ENCODE results near the gene CRIM1. TPM values are rescaled to one million over a fixed set of nuclear protein-coding genes. Genes with fewer than 3 reads are reported as not detected.

Gene CRIM1
- total RNA-seq, 1 experiment from 2014 or later = 95.4 TPM

DNA sequence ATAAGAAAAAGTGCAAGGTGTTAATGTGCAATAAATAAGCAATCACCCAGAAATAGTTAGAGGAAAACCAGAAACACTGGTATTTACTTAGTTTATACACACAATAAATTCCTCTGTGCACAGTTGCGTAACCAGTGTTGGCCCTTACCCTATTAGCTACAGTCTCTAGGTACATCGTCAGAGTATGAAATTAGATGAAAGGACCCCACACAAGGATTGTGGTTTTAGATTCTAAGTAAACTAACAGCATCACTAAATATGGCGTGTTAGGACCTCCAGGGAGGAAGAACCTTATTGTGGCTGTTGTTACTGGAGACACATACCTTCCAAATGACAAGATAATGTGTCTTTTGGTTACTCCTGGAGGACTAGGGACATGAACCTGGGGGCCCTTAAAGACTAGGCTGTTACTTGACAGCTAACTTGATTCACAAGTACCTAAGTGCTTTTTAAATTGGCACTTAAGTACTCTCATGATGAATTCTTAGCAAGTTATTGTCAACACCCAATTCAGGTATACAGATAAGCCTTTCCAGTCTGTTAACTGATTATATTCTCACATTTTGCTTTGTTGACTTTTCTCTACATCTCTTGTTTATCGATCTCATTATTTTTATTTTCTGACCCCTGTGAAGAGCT, 127.1 kb downstream of the CRIM1 start:
- DNase-seq (ENCODE audit: low read depth) = peak; percentile 49

DNA sequence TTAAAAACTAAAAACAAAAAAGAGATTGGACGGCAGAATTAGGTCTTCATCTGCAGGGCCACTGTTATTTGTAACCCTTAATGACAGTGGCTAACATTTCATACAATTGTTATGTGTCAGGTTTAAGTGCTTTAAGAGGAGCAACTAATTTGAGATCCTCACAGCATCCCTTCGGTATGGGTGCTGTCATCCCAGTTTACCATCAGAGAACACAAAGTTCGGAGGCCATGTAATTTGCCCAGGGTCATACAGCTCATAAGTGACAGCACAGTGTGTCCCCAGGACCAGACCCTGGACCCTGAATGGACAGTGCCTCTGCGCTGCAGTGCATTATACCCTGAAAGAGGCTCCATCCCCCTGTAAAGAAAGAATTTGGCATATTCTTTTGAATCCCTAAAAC, 127.7 kb downstream of the CRIM1 start:
- no peak for DNase-seq (ENCODE audit: low read depth)

DNA sequence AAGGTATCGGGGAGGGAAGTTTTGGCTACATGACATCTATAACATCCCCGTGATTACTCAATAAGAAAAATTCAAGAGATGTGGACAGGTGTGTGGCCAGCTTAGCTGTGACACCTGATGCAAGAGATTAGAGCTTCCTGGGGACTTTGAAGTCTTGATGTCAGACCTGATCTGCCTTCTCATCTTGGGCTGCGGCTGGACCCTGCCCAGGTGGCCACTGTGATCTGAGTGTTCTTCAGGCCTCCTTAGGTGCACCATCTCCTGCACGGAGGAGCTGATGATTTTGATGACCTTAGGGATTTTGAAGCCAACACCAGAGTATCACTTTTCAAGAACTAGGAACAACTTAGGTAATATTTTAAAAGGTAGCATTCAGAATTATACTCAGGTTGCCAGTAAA, 128.9 kb downstream of the CRIM1 start:
- DNase-seq (ENCODE audit: low read depth) = no peak

DNA sequence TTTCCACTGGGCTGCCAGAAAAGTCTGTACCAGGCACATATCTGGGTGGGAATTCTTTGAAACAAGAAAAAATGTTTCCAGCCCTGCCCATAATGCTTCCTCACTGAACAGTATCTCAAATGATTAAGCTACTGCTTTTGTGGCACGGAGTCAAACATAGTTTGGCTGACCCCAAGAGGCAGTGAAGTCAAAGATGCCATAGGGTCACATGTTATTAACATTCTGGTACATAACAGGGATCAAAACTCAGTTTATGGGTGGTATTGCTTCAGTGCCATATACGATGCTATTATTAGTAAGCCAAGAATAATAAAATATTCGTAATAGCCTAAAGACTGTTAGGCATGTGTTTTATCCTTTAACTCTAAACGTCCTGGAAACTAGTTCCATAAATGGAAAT, 129.9 kb downstream of the CRIM1 start:
- DNase-seq (ENCODE audit: low read depth) = peak; percentile 33

DNA sequence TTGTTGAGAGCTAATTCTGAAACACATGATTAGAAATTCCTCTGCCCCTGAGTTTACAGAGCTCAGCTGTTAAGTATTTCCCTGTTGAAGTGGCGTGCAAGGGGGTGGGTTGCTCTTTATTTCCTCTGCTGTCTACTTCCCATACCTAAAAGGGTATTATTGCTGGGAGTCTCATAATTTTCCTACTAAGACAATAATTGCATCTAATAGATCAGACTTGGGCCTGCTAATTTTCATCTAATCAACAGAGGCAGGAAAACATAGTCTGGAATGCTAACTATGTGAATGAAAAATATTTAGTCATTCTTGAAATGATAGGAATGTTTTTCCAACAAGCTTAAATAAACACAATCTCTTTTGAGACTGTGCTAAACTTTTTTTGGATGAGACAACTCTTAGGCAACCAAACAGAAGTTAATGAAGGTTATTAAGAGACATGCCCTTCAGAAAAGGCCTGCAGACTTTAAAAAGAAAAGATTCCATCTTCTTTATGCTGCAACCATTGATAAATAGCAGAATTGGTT, 131.0 kb downstream of the CRIM1 start:
- peak; percentile 41 for DNase-seq (ENCODE audit: low read depth)

DNA sequence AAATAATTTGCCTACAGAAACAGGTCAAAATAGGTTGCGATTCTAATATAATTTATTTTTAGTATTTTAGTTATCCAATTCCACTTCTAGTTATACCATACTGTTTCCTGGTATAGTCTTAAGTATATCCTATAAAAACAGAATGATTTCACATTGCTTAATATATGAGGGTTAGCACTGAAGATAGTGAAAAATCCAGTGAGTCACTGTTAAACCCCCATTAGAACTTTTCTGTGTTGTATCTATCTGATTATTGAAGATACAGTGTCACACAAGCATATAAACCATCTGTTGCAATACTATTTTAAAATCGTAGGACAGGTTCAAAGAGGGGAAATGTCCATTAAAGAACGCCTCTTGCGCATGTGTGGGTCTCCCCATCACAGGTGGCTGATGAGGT, 132.4 kb downstream of the CRIM1 start:
- no peak for DNase-seq (ENCODE audit: low read depth)

DNA sequence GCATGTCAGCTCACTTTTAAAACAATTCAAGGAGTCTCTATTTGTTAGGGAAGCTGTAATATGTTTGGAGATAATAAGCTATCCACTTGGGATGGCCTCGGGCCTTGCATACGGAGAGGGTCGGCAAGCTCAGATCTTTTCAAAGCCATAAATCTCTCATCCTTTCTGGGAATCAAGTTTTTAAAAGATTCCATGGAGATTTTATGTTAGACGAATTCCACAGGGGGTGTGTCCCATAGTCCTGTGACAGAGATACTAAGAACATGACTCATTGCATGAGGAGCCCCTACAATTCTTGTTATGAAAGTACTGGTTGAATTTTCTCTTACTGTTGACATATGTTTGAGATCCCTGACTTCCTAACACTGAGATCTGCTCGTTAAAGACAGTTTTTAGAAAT, 133.7 kb downstream of the CRIM1 start:
- peak; percentile 16 for DNase-seq (ENCODE audit: low read depth)

DNA sequence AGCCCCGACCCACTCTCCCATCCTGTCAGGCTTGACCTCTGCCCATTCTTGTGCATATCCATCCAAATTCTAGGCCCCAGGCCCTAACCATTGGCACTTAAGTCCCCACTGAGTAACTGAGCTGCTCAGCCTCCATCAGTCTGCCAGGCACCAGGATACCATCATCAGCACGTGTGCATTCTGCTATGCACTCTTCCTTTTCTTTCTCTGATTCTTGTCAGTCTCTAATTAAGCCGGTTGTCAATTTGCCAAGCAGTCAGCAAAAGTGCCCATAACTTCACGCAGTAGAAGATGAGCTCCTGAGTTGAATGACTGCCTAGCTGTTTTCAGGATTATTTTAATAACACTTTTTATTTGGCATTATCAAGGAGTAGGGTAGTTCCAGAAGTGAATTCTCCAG, 135.2 kb downstream of the CRIM1 start:
- DNase-seq (ENCODE audit: low read depth) = no peak

DNA sequence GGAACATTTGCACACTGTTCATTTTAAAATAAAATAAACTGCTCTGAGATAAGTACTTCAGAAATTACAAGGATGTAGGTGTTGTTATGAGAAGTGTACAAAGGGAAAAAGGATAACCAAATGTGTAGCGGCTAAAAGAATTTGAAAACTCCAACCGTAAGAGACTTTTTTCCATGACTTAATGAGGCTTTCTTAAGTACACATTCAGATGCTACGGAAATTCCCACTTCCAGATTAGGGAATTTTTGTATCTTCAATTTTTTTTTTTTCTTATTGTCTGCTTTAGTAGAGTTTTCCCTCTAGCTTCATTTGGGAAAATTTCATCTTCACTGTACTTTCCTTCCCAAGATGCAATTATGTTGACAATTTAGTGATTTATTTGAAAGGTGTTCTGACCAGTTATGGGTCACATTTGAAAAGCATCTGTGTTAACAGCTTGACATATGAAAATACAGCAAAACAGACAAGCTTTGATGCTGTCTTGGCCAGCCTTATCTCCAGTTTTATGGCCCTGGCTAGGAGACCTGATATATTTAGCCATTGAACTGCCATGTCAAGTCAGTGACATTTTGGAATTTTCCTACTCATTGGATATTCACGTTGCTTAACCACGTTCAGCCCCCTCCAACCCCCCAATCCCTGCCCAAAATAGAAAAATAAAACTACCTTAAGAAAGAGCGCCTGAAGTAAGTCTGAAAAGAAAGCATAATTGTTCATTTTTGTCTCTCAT, 136.8 kb downstream of the CRIM1 start:
- DNase-seq (ENCODE audit: low read depth) = no peak

DNA sequence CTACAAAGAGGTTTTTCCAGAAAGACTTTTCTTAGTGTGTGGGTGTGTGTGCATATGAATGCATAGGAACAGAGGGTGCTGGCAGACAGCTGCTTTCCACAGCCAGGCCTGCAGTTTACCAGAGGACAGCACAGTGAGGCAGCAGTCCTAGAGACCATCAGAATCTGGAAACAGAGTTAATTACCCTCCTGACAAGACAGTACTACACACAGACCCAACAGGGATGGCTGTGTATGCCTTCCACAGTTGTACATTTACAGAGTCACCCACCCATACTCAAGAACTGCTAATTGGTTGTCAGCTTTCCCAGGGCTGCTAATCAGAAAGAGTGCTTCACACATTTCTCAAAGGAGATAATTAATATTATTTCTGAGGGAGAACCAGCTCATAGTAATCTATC, 137.7 kb downstream of the CRIM1 start:
- DNase-seq (ENCODE audit: low read depth) = no peak

DNA sequence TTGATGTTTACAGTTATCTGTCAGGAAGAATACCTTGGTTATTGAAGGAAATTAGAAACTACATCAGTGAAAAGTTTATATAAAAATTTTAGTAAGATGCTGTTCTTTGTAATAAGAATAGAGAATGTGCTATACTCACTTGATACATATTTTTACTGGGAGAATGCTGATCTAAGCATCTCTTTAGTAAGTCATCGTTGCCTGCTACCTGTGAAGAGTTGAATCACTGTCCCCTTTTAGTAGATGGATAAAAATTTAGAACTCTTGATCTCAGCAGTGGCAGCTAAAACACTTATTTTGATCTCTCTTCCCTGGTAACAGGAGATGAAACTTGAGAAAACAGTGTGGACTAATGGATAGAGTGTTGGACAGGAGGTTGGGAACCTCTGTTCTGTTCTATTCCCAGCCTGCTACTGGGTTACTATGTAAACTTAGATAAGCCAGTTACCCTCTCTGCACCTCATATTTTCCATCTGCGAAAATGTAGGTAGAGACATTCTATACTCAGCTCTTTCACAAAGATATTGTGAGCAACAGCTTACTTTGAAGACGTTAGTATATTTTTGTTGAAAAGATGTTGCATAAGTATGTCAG, 142.1 kb downstream of the CRIM1 start:
- no peak for DNase-seq (ENCODE audit: low read depth)

DNA sequence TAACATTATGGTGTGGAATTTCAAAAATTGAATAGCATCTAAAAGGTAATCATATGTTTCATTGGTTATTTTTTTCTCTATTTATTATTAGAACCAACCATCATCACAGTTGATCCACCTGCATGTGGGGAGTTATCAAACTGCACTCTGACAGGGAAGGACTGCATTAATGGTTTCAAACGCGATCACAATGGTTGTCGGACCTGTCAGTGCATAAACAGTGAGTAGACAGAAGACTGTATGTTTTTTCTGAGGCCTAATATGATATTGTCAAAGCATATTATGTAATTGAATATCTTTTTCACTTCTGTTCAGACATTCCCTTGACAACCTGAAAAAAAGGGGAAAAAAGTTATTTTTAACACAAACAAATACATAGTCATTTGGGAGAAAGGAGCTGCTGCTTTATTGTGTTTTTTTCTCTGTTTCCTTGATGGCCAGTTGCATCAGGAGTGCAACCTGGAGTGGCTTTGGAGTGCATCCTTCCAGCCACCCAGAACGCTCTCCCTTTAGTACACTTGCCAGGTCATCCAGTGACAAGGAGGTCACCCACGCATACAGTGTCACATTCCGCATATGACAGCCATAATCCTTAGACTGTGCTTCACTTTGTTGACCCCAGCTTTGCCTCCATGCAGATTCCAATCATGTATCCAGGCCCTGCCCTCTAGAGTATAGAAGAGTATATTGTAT, 143.7 kb downstream of the CRIM1 start:
- no peak for DNase-seq (ENCODE audit: low read depth)

DNA sequence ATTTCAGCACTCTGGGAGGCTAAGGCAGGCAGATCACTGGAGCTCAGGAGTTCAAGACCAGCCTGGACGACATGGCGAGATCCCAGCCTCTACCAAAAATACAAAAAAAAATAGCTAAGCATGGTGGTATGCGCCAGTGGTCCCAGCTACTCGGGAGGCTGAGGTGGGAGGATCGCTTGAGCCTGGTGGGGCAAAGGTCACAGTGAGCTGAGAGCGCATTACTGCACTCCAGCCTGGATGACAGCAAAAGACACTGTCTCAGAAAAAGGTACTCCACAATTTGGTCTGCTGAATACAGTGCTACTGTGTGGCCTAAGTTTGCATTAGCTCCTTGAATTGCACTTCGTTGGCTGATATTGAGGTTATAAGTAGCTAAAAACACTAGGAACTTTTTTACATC, 144.5 kb downstream of the CRIM1 start:
- no peak for DNase-seq (ENCODE audit: low read depth)

DNA sequence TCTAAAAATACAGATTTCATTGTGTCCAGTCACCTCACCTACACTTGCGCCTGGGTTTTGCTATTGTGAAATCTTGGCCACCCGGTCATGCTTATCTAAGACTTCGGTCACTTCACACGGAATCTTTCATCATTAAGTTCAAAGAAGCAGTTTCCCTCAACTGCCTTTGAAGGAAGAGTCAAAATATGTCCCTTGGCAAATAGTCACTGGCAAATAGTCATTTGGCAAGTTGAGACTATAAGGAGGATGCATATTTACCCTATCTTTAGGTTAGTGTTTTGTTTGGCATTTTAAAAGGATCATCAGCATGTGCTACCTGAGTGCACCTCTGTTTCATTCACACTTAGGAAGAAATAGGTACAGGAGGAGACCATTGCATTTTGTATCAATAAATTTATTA, 146.5 kb downstream of the CRIM1 start:
- no peak for DNase-seq (ENCODE audit: low read depth)

DNA sequence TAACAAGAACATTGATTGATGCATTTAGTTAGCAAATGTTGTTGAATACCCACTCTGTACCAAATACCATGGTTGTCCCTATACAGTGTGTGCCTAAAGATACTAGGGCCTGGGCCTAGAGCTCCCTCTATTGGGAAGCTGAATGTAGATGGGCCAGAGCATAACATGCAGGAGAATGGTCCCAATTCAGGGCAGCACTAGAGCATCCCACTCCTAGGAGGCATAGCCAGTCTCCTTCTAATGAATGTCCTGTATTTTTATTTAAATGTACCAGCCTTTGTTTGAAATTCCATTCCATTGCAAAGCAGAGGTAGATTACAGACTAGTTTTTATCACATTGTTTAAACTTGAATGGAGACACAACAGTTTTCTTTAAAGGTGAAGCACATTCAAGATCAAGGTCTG, 151.8 kb downstream of the CRIM1 start:
- peak; percentile 59 for DNase-seq (ENCODE audit: low read depth)

DNA sequence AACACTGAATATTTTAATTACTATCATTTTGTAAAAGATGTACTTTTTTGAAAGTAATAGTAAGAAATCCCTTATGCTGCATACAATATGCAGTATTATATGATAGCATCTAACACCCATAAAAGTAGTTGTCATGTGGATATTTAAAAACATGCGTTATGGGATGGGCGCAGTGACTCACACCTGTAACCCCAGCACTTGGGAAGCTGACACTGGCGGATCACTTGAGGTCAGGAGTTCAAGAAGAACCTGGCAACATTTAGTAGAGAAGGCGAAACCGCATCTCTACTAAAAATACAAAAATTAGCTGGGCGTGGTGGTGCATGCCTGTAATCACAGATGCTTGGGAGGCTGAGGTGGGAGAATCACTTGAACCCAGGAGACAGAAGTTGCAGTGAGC, 153.5 kb downstream of the CRIM1 start:
- no peak for DNase-seq (ENCODE audit: low read depth)

DNA sequence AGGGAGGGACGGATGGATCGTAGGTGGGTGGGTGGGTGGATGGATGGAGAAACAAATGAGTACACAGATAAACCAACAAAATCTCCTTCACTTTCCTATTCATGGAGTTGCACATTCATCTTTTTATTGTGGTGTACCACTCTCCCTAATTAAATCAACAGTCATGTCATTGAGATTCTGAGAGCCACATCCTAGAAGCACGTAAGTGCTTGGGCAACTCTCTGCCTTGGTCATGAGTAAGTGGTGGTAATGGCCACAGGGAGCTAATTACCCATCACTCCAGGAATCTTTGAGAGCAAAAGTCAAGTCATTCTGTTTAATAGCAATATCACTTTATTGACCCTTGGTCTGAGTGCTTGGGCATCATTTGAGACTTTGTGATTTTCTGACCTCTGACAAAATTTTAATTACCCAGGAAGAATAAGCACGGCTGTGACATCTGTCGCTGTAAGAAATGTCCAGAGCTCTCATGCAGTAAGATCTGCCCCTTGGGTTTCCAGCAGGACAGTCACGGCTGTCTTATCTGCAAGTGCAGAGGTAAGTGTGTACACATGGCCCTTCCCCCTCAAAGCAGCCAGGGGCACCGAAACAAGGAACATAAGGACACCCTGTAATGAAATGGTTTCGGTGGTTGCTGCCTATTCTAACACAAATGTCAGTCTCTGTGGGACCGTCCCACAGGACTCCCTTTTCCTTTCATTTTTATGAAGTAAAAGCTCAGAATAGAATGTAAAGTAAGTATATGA, 156.5 kb downstream of the CRIM1 start:
- peak; percentile 51 for DNase-seq (ENCODE audit: low read depth)

DNA sequence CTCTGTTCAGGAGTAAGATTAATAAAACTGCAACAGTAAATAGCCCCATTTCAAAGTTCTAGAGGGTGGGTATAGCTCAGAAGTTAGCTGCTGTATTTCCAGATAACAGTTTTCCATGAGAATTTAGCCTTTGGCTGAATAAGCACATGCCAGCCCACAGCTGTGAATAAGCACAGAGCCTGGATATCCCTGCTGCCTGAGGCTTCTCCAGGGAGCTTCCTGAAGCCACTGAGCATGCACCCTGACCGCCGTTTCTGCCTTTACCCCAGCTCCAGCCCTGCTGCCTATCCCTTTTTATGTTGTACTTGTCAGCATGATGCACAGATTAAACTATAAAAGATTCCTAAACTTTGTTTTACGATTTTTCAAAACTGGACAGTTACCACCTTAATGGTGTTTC, 157.1 kb downstream of the CRIM1 start:
- no peak for DNase-seq (ENCODE audit: low read depth)

DNA sequence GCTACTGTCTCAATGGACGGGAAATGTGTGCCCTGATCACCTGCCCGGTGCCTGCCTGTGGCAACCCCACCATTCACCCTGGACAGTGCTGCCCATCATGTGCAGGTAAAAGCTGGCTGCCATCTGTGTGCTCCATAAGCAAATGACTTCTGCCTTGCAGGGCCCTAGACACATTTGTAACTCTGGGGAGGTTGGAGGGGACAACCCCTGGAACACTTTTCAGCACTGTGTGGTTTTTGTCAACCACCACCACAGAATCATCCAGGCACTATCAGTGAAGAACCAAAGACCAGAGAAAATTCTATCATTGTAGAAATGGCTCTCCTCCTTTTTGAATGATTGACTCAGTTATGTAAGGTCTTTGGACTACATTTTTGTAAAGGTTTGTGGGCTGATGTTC, 158.1 kb downstream of the CRIM1 start:
- DNase-seq (ENCODE audit: low read depth) = no peak

DNA sequence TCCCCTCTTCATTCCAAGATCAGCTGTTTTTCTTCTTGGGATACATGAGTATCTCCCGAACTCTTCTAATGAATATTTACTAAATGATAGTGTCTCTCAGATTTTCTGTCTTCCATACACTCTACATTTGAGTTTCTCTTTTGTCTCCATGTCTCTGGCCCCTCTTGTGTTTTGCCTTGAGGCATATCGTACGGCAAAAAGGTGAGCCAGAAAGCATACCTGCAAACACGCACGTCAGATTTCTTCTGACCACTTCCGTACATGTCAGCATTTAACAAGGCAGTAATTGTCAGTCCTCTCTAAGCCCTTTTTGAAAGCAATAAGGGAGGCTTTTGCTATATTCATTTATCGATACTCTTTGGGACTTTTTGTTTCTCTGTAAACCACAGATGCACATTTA, 160.0 kb downstream of the CRIM1 start:
- DNase-seq (ENCODE audit: low read depth) = no peak

DNA sequence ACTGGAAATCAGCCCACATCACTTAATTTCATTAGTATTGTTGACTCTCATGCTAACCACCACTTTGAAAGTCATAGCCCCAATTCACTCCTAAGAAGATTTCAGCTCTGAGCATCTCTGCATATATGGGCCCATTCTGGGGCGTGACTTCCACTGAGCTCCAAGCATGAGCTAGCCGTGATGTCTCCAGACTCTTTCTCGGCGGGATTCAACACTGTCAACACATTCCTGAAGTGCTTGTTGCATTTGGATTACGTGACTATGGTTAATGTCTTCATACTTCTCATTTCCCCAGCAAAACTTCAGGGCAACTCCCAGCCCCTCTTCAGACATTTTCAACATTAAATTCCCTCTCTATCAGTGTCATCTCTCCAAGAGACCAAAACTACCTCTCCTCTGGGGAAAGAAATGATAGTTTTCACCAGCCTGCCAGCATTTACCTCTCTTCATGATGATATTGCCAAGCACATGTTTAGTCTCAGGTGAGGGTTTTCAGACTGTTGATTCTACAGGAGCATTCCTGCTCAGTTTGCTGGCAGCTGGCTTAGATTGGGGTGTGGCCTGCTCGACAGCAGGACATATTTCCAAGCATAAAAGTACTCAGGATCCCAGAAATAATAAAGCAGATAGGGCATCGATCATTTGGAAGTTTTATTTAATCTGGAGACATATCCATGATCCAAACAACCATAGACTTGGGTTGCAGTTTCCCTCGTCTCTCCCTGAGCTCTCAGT, 160.7 kb downstream of the CRIM1 start:
- no peak for DNase-seq (ENCODE audit: low read depth)
